CD14-positive monocyte (primary cell): Measurements from ENCODE around the gene PSMD5. TPM values are rescaled to one million over a fixed set of nuclear protein-coding genes. Genes with fewer than 3 reads are reported as not detected.

ENCODE experiments used
- DNase-seq, 3 donors: peaks; one replicate each; pipeline ENCODE4 v3.0.0-alpha.2; 2011 to 2022
- H2AFZ ChIP-seq: 2 replicates; pipeline ENCODE4 v1.6.0; 2012; ENCODE audit warnings: mild to moderate bottlenecking, low read depth, low read length, inconsistent platforms; ENCODE audit not compliant: insufficient read depth, poor library complexity, severe bottlenecking
- H3K27ac ChIP-seq, 2 donors: 1 replicate in 1 of 2; 2 replicates in 1 of 2; pipeline ENCODE4 v1.5.1; 2012 to 2013; ENCODE audit warnings: low read length in 2 of 2, control low read depth in 1 of 2, inconsistent platforms in 1 of 2, low read depth in 1 of 2, mild to moderate bottlenecking in 1 of 2
- H3K27me3 ChIP-seq, 2 donors: one replicate each; pipeline versions ENCODE4 v1.6.0 to v1.6.1; 2011 to 2013; ENCODE audit warnings: low read length in 2 of 2; ENCODE audit not compliant: control insufficient read depth in 2 of 2, insufficient read depth in 2 of 2
- H3K36me3 ChIP-seq, 2 donors: replicated peaks in 1 of 2; 1 replicate in 1 of 2; 2 replicates in 1 of 2; pipeline versions ENCODE4 v1.5.1 to v1.6.1; 2012 to 2013; ENCODE audit warnings: low read length in 2 of 2, control low read depth in 1 of 2, inconsistent platforms in 1 of 2, mild to moderate bottlenecking in 1 of 2; ENCODE audit not compliant: insufficient read depth in 2 of 2, control insufficient read depth in 1 of 2
- H3K4me1 ChIP-seq, 2 donors: 1 replicate in 1 of 2; 2 replicates in 1 of 2; pipeline versions ENCODE4 v1.5.1 to v1.6.1; 2012 to 2013; ENCODE audit warnings: low read length in 2 of 2, control low read depth in 1 of 2, inconsistent platforms in 1 of 2, mild to moderate bottlenecking in 1 of 2, moderate library complexity in 1 of 2; ENCODE audit not compliant: insufficient read depth in 2 of 2, control insufficient read depth in 1 of 2
- H3K4me2 ChIP-seq: replicated peaks from 2 replicates; pipeline ENCODE3; 2012; ENCODE audit warnings: low read length, moderate library complexity, mild to moderate bottlenecking; ENCODE audit not compliant: poor library complexity, severe bottlenecking; ENCODE audit errors: extremely low read depth
- H3K4me3 ChIP-seq, 3 experiments: fragments of 200-600 bp in 1 of 3; sonication (generic) in 1 of 3; replicated peaks in 1 of 3; 1 replicate in 2 of 3; 2 replicates in 1 of 3; pipeline ENCODE4 v1.5.1; 2011 to 2013; ENCODE audit warnings: low read length in 3 of 3, mild to moderate bottlenecking in 3 of 3, control low read depth in 2 of 3, low read depth in 2 of 3, inconsistent platforms in 1 of 3, moderate library complexity in 1 of 3
- H3K79me2 ChIP-seq: 2 replicates; pipeline ENCODE4 v1.6.0; 2012; ENCODE audit warnings: mild to moderate bottlenecking, control low read depth, inconsistent platforms, low read length, moderate library complexity; ENCODE audit not compliant: insufficient read depth
- H3K9ac ChIP-seq: 2 replicates; pipeline ENCODE4 v1.6.0; 2017; ENCODE audit warnings: low read length, mild to moderate bottlenecking; ENCODE audit not compliant: insufficient read depth, poor library complexity, severe bottlenecking
- H3K9me3 ChIP-seq, 2 donors: replicated peaks in 1 of 2; 1 replicate in 1 of 2; 2 replicates in 1 of 2; pipeline versions ENCODE4 v1.5.1 to v1.6.1; 2012 to 2013; ENCODE audit warnings: low read length in 2 of 2, control low read depth in 1 of 2; ENCODE audit not compliant: control insufficient read depth in 1 of 2, insufficient read depth in 1 of 2
- H4K20me1 ChIP-seq: 2 replicates; pipeline ENCODE4 v1.6.0; 2012; ENCODE audit warnings: mild to moderate bottlenecking, low read length, control low read depth, moderate library complexity; ENCODE audit not compliant: insufficient read depth
- H3K27ac Mint-ChIP-seq, 7 donors: one replicate each; pipeline ENCODE4 v1.8.0; 2020; ENCODE audit warnings: mild to moderate bottlenecking in 7 of 7, mixed read lengths in 7 of 7, moderate library complexity in 6 of 7, inconsistent platforms in 2 of 7
- H3K27me3 Mint-ChIP-seq, 3 donors: one replicate each; pipeline ENCODE4 v1.8.0; 2021 to 2022; ENCODE audit warnings: low read depth in 3 of 3, mild to moderate bottlenecking in 3 of 3, mixed read lengths in 3 of 3, moderate library complexity in 3 of 3, inconsistent platforms in 1 of 3
- H3K36me3 Mint-ChIP-seq, 2 donors: one replicate each; pipeline ENCODE4 v1.8.0; 2020; ENCODE audit warnings: mixed read lengths in 2 of 2, inconsistent platforms in 1 of 2, mild to moderate bottlenecking in 1 of 2
- H3K4me1 Mint-ChIP-seq: one replicate; pipeline ENCODE4 v1.8.0; 2020; ENCODE audit warnings: mild to moderate bottlenecking, mixed read lengths
- H3K4me3 Mint-ChIP-seq, 2 donors: one replicate each; pipeline ENCODE4 v1.8.0; 2020; ENCODE audit warnings: mild to moderate bottlenecking in 2 of 2, mixed read lengths in 2 of 2, moderate library complexity in 1 of 2
- H3K9me3 Mint-ChIP-seq, 7 donors: one replicate each; pipeline ENCODE4 v1.8.0; 2020 to 2022; ENCODE audit warnings: mixed read lengths in 7 of 7, mild to moderate bottlenecking in 6 of 7, moderate library complexity in 6 of 7, inconsistent platforms in 2 of 7
- WGBS: methylation state at CpG from one replicate; pipeline ENCODE4 v1.1.5; 2013; ENCODE audit warnings: missing lambda C conversion rate; ENCODE audit not compliant: insufficient coverage; 5-methylcytosine and 5-hydroxymethylcytosine counted together
- intact Hi-C, 2 donors: fragments of 100-400 bp; cut with micrococcal nuclease; formaldehyde crosslinking; loops; one replicate each; pipeline versions ENCODE4 v1.15.0 to v1.15.1; 2023
- polyA plus RNA-seq, 3 donors: library from polyadenylated mRNA; depleted of rRNA in 1 of 3; unstranded in 2 of 3; stranded (reverse) in 1 of 3; fragments of 300-500 nt in 2 of 3; fragments of >200 nt in 1 of 3; fragmentation: Illumina TruSeq in 2 of 3; gene quantifications; 1 replicate in 2 of 3; 2 replicates in 1 of 3; pipeline ENCODE4 v1.2.3, GENCODE V29; 2012 to 2021
- TF ChIP-seq, protein P1 (sequence below): fragments of 200-600 bp; IDR thresholded peaks from one replicate; pipeline ENCODE4 v1.8.0; 2022; ENCODE audit warnings: antibody characterized with exemption, mild to moderate bottlenecking

PSMD5 gene
- polyA plus RNA-seq, 3 donors, result 10.0 to 20.9 (median 10.7) TPM

GRCh38 chr9:120882935-120883607 is 40.3 kb upstream of the PSMD5 start:
- Histone ChIP-seq H3K4me2 (no peak overlapping the region), H4K20me1 (no peaks in the 10 kb centered on the region), H3K27me3 (no peaks in the 10 kb centered on the region), H2AFZ (no peak overlapping the region), H3K4me3 (no peak overlapping the region), H3K79me2 (peaks cover 8% of the 10 kb centered on the region), H3K4me1 (peaks cover 8% of the 10 kb centered on the region in 2 donors), H3K36me3 (no peaks in the 10 kb centered on the region), H3K27ac (no peak overlapping the region), H3K9me3 (no peaks in the 10 kb centered on the region), H3K9ac (no peak overlapping the region)
- H3K4me1 Mint-ChIP-seq, result peaks cover 17% of the 10 kb centered on the region
- no peaks in the 10 kb centered on the region for H3K36me3 Mint-ChIP-seq
- H3K9me3 Mint-ChIP-seq, result peaks cover 0 to 2% (median 0%) of the 10 kb centered on the region in 7 donors
- TF ChIP-seq, protein P1, sequence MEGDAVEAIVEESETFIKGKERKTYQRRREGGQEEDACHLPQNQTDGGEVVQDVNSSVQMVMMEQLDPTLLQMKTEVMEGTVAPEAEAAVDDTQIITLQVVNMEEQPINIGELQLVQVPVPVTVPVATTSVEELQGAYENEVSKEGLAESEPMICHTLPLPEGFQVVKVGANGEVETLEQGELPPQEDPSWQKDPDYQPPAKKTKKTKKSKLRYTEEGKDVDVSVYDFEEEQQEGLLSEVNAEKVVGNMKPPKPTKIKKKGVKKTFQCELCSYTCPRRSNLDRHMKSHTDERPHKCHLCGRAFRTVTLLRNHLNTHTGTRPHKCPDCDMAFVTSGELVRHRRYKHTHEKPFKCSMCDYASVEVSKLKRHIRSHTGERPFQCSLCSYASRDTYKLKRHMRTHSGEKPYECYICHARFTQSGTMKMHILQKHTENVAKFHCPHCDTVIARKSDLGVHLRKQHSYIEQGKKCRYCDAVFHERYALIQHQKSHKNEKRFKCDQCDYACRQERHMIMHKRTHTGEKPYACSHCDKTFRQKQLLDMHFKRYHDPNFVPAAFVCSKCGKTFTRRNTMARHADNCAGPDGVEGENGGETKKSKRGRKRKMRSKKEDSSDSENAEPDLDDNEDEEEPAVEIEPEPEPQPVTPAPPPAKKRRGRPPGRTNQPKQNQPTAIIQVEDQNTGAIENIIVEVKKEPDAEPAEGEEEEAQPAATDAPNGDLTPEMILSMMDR, result no peak
- WGBS, result 89% methylated on average over 3 of the region's 10 CpGs
- H3K27ac Mint-ChIP-seq, result no peak overlapping the region
- no peak for DNase-seq
- peaks cover 1 to 8% (median 7%) of the 10 kb centered on the region in 3 donors for H3K27me3 Mint-ChIP-seq
- intact Hi-C loops, result no loop called here
- H3K4me3 Mint-ChIP-seq, result no peak overlapping the region

DNA sequence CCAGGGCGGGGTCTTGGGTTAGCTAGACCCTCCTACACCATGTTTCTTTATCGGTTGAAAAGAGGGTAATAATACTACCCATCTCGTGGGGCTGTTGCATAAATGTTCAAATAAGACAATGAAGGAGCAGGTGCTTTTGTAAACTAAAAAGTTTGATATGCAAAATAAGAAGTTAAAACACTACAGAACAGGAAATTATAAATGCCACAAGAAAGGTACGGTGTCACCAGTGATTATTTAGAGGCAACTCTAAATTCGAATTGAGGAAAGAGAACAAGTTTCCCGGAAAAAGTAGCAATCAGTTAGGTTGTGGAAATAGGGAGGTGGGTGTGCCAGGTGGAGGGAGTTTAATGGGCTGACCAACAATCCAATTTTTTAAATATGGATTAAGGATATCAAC is 36.7 kb upstream of the PSMD5 start:
- Histone ChIP-seq H2AFZ (no peak overlapping the region), H4K20me1 (no peaks in the 10 kb centered on the region), H3K4me1 (peaks cover 29 to 31% of the 10 kb centered on the region in 2 donors), H3K4me3 (no peak overlapping the region), H3K36me3 (peaks cover 2 to 4% of the 10 kb centered on the region in 2 donors), H3K4me2 (no peak overlapping the region), H3K9ac (no peak overlapping the region), H3K27ac (no peak overlapping the region), H3K27me3 (no peaks in the 10 kb centered on the region), H3K79me2 (peaks cover 25% of the 10 kb centered on the region), H3K9me3 (no peaks in the 10 kb centered on the region)
- WGBS, result no CpG with 5 or more reads among the region's 6 CpGs
- H3K36me3 Mint-ChIP-seq, result peaks cover 3 to 6% of the 10 kb centered on the region in 2 donors
- intact Hi-C loops, result loop anchor here in 1 of 2 donors (5.0 kb wide), 1 partner anchor 48 kb away; the partner anchor contains the start of gene TRAF1
- no peak for DNase-seq
- no peak overlapping the region for H3K4me3 Mint-ChIP-seq
- peaks cover 0 to 2% (median 0%) of the 10 kb centered on the region in 7 donors for H3K9me3 Mint-ChIP-seq
- peaks cover 1 to 6% (median 1%) of the 10 kb centered on the region in 3 donors for H3K27me3 Mint-ChIP-seq
- peaks cover 32% of the 10 kb centered on the region for H3K4me1 Mint-ChIP-seq
- TF ChIP-seq, protein P1, result no peak
- no peak overlapping the region for H3K27ac Mint-ChIP-seq
